Esophagus muscularis mucosa (tissue), 4 donors: ENCODE data around the gene BMP8A. TPM values are rescaled to one million over a fixed set of nuclear protein-coding genes. Genes with fewer than 3 reads are reported as not detected.
"Not testable (repeated sequence)": the region's sequence is repeated elsewhere in the genome, so short reads cannot be mapped to it uniquely, and the experiment has no call there.

Experiments used
- DNase-seq: peaks from one replicate; pipeline ENCODE4 v3.0.0-alpha.2; 2017; ENCODE audit errors: extremely low spot score
- H3K27ac ChIP-seq, 4 donors: fragments of 200-600 bp; sonication (generic); replicated peaks in 1 of 4; 1 replicate in 3 of 4; 2 replicates in 1 of 4; pipeline ENCODE4 v1.5.1; 2016 to 2019; ENCODE audit warnings: mild to moderate bottlenecking in 1 of 4
- H3K27me3 ChIP-seq, 4 donors: fragments of 200-600 bp; sonication (generic); one replicate each; pipeline versions ENCODE4 v1.5.1 to v1.6.0; 2016 to 2019
- H3K36me3 ChIP-seq, 4 donors: fragments of 200-600 bp; sonication (generic); one replicate each; pipeline ENCODE4 v1.5.1; 2016 to 2019
- H3K4me1 ChIP-seq, 4 donors: fragments of 200-600 bp; sonication (generic); one replicate each; pipeline ENCODE4 v1.5.1; 2016 to 2019
- H3K4me3 ChIP-seq, 4 donors: fragments of 200-600 bp; sonication (generic); 1 replicate in 2 of 4; 2 replicates in 2 of 4; pipeline ENCODE4 v1.5.1; 2016 to 2019; ENCODE audit warnings: mild to moderate bottlenecking in 4 of 4, moderate library complexity in 1 of 4
- H3K9me3 ChIP-seq, 4 donors: fragments of 200-600 bp; sonication (generic); 1 replicate in 3 of 4; 2 replicates in 1 of 4; pipeline ENCODE4 v1.5.1; 2016 to 2019
- CTCF ChIP-seq, 3 experiments: fragments of 200-600 bp in 2 of 3; fragments of 450-650 bp in 1 of 3; sonication (generic) in 2 of 3; IDR thresholded peaks; one replicate each; pipeline ENCODE4 v1.5.1; 2017 to 2019; ENCODE audit warnings: antibody characterized with exemption in 3 of 3, mild to moderate bottlenecking in 2 of 3, moderate library complexity in 1 of 3
- EP300 ChIP-seq: sonication (generic); formaldehyde crosslinking; IDR thresholded peaks from one replicate; pipeline ENCODE4 v1.6.1; 2017; ENCODE audit warnings: antibody characterized with exemption
- POLR2A ChIP-seq: fragments of 450-650 bp; IDR thresholded peaks from one replicate; pipeline ENCODE4 v1.6.1; 2017; ENCODE audit warnings: antibody characterized with exemption, moderate library complexity, mild to moderate bottlenecking, low read depth
- POLR2AphosphoS5 ChIP-seq, 2 donors: sonication (generic); formaldehyde crosslinking; IDR thresholded peaks; one replicate each; pipeline ENCODE4 v1.6.1; 2017; ENCODE audit warnings: antibody characterized with exemption in 2 of 2
- WGBS: methylation state at CpG from one replicate; pipeline ENCODE4 v1.1.5; 2018; 5-methylcytosine and 5-hydroxymethylcytosine counted together
- intact Hi-C: fragments of 100-400 bp; cut with DNase I; formaldehyde crosslinking; loops from one replicate; pipeline ENCODE4 v1.15.1; 2023
- total RNA-seq, 4 donors: library from RNA; depleted of rRNA; stranded (reverse); fragments of >200 nt; gene quantifications; one replicate each; pipeline versions ENCODE4 v1.1.0 to v1.2.1, GENCODE V29; 2016

Gene BMP8A
- total RNA-seq, 4 donors from 2014 or later: 0.99 to 3.0 (median 2.2) TPM

DNA sequence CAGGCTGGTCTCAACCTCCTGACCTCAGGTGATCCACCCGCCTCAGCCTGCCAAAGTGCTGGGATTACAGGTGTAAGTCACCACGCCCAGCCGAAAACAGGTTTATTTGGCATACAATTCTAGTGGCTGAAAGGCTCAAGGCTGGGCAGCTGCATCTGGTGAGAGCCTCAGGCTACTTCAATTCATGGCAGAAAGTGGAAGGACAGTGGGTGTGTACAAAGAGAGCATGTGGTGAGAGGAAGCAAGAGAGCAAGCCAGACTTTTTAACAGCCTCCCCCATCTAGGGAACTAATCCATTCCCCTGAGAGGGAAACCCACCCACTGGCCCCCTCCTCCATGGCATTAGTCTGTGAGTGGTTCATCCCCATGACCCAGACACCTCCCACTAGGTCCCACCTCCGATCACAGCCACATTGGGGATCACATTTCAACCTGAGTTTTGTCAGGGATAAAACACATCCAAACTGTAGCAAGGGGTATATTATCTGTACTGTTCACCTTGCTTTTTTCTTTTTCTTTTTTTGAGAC, 9.5 kb downstream of the BMP8A start:
- no peak overlapping the region for H3K4me3 ChIP-seq
- H3K36me3 ChIP-seq: no peaks in the 10 kb centered on the region
- H3K9me3 ChIP-seq: no peaks in the 10 kb centered on the region
- WGBS: 97% methylated on average over 4 of the region's 4 CpGs
- H3K27ac ChIP-seq: no peak overlapping the region
- TF ChIP-seq EP300 (no peak), POLR2AphosphoS5 (IDR thresholded peaks at IDR 0.05) (no peak), CTCF (IDR thresholded peaks at IDR 0.05) (no peak), POLR2A (no peak)
- peaks cover 7 to 27% (median 8%) of the 10 kb centered on the region in 4 donors for H3K4me1 ChIP-seq
- DNase-seq: no peak
- intact Hi-C loops: no loop called here
- peaks cover 0 to 10% (median 0%) of the 10 kb centered on the region in 4 donors for H3K27me3 ChIP-seq

- no peaks in the 10 kb centered on the region for H3K36me3 ChIP-seq
- intact Hi-C loops: no loop called here
- H3K4me1 ChIP-seq: peaks cover 7 to 27% (median 8%) of the 10 kb centered on the region in 4 donors
- no peak overlapping the region for H3K4me3 ChIP-seq
- TF ChIP-seq EP300: no peak
- no peak for TF ChIP-seq POLR2AphosphoS5 (IDR thresholded peaks at IDR 0.05)
- no peak for TF ChIP-seq CTCF (IDR thresholded peaks at IDR 0.05)
- TF ChIP-seq POLR2A: no peak
- no peaks in the 10 kb centered on the region for H3K9me3 ChIP-seq
- WGBS: 76% methylated on average over 5 of the region's 5 CpGs
- no peak for DNase-seq
- H3K27ac ChIP-seq: no peak overlapping the region
- peaks cover 0 to 10% (median 0%) of the 10 kb centered on the region in 4 donors for H3K27me3 ChIP-seq
Measured at GRCh38 chr1:39501666-39502065, 10.2 kb downstream of the BMP8A start.

GRCh38 chr1:39504436-39504835, 13.0 kb downstream of the BMP8A start:
- intact Hi-C loops, DNase-seq, H3K9me3 ChIP-seq, H3K4me3 ChIP-seq, H3K36me3 ChIP-seq, H3K27me3 ChIP-seq, H3K27ac ChIP-seq: not testable (repeated sequence)
- peaks cover 5 to 18% (median 13%) of the 10 kb centered on the region in 4 donors for H3K4me1 ChIP-seq
- 82% methylated on average over 9 of the region's 9 CpGs for WGBS

DNA sequence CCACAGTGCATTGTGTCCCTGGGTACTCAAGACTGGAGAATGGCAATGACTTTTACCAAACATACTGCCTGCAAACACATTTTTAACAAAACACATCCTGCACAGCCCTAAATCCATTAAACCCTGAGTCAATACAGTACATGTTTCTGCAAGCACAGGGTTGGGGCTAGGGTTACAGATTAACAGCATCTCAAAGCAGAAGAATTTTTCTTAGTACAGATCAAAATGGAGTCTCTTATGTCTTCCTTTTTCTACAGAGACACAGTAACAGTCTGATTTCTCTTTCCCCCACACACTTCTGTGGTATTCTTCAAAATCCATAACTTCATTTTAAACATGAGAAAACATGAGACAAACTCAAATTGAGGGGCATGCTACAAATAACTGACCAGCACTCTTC, 13.9 kb downstream of the BMP8A start:
- Histone ChIP-seq H3K4me1 (peaks cover 0 to 15% (median 9%) of the 10 kb centered on the region in 4 donors), H3K27me3 (no peaks in the 10 kb centered on the region), H3K4me3 (no peak overlapping the region), H3K9me3 (no peaks in the 10 kb centered on the region), H3K36me3 (no peaks in the 10 kb centered on the region), H3K27ac (no peak overlapping the region)
- intact Hi-C loops: no loop called here
- DNase-seq: no peak
- TF ChIP-seq EP300 (no peak), POLR2A (no peak), CTCF (IDR thresholded peaks at IDR 0.05) (no peak), POLR2AphosphoS5 (IDR thresholded peaks at IDR 0.05) (no peak)

GRCh38 chr1:39507230-39507928, 15.9 kb downstream of the BMP8A start:
- Histone ChIP-seq H3K36me3 (no peaks in the 10 kb centered on the region), H3K4me1 (peaks cover 0 to 11% (median 7%) of the 10 kb centered on the region in 4 donors), H3K4me3 (no peak overlapping the region), H3K9me3 (no peaks in the 10 kb centered on the region), H3K27me3 (no peaks in the 10 kb centered on the region), H3K27ac (no peak overlapping the region)
- 81% methylated on average over 14 of the region's 14 CpGs for WGBS
- TF ChIP-seq POLR2AphosphoS5 (IDR thresholded peaks at IDR 0.05): no peak
- TF ChIP-seq EP300: no peak
- peak in 1 of 3 experiments; percentile 19 for TF ChIP-seq CTCF (IDR thresholded peaks at IDR 0.05)
- TF ChIP-seq POLR2A: no peak
- DNase-seq: no peak
- intact Hi-C loops: no loop called here
